ENCODE data around the gene ZNG1E. TPM values are rescaled to one million over a fixed set of nuclear protein-coding genes. Genes with fewer than 3 reads are reported as not detected.
"Not testable (repeated sequence)": the region's sequence is repeated elsewhere in the genome, so short reads cannot be mapped to it uniquely, and the experiment has no call there.

ZNG1E gene
- total RNA-seq (10 to 100 TPM; 24.6 to 38.5 (median 29.5) TPM), polyA plus RNA-seq (10 to 100 TPM; 16.8 to 36.8 (median 34.9) TPM)

DNA sequence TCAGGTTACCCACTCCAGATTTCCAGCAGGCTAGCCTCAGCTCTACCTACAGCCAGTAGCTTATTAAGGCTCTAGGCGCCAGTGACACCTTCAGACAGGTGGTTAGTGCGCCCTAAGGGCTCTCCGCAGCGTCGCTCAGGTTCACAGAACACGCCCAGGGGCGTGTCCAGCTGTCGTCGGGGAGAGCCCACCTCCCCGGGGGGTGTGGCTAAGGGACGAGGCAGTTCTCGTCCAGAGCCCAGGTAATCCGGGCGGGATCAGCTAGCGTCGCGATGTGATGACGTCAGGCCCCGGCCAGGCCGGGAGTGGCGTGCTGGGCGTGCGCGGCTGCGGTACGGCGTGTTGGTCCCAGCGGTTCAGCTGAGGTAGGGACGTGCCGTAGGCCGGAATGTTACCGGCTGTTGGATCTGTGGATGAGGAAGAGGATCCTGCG, at the start of gene ZNG1E:
Gene ZNG1E, plus strand, starts transcription at position 340 of the 433 bp plus-strand sequence. Its CDS starts 49 bp downstream, at position 389.
- TF ChIP-seq POLR2AphosphoS5 (IDR thresholded peaks at IDR 0.05): peak in 2 of 4 donors; percentile 41 to 45
- H3K27me3 ChIP-seq; intact Hi-C loops (cut with DNase I); H3K36me3 ChIP-seq; H3K9me3 ChIP-seq; H3K4me1 ChIP-seq: not testable (repeated sequence)
- Histone ChIP-seq H3K27ac (peak within 1 kb of the TSS; percentile 66 to 76 (median 72)), H3K4me3 (peak within 1 kb of the TSS; percentile 28 to 49 (median 46))
- DNase-seq: peak; percentile 67
- WGBS, 2 donors: 0% methylated on average over 24 to 25 of the region's 33 CpGs

DNA sequence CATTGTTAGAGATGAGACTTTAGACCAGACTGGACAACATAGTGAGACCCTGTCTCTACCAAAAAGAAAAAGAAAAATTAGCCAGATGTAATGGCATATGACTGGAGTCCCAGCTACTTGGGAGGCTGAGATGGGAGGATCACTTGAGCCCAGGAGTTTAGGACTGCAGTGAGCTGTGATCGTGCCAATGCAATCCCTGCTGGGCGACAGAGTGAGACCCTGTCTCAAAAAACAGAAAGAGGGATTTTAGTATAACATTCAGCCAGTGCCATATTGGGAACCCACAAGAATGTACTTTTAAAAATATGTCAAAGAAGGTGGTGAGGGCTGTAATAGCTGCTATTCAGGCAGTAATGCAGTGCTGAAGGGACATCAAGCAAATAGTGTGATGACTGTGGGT, 2.1 kb upstream of the ZNG1E start:
- H3K4me1 ChIP-seq; H3K36me3 ChIP-seq; H3K9me3 ChIP-seq; H3K27ac ChIP-seq; intact Hi-C loops (cut with DNase I); H3K27me3 ChIP-seq; H3K4me3 ChIP-seq: not testable (repeated sequence)
- peak; percentile 14 for DNase-seq
- 90 to 91% methylated on average over 2 of the region's 2 CpGs for WGBS, 2 donors

DNA sequence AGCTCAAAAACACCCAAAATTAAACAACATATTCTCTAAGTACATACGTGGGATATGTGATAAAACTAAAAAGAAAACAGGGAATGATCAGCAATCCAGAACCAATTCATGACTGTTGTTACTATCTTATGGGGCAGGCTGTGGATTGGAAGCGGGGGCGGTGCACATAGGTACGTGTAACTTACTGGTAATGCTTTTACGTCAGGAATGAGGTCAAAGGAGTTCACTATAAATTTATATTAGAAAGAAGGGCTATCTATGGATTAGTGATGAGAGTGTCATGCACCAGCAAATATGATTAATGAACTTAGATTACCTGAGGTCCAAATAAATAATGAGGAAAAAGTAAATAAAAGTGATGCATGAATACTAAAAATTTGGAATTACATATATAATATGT, 710 bp upstream of the ZNG1E start:
- H3K4me1 ChIP-seq; H3K36me3 ChIP-seq; H3K27ac ChIP-seq; H3K9me3 ChIP-seq; intact Hi-C loops (cut with DNase I); H3K27me3 ChIP-seq: not testable (repeated sequence)
- peak; percentile 56 for DNase-seq
- H3K4me3 ChIP-seq: peak overlapping the region in 1 of 4 donors; percentile 48
- WGBS, 2 donors: 39 to 59% methylated on average over 4 of the region's 5 CpGs

DNA sequence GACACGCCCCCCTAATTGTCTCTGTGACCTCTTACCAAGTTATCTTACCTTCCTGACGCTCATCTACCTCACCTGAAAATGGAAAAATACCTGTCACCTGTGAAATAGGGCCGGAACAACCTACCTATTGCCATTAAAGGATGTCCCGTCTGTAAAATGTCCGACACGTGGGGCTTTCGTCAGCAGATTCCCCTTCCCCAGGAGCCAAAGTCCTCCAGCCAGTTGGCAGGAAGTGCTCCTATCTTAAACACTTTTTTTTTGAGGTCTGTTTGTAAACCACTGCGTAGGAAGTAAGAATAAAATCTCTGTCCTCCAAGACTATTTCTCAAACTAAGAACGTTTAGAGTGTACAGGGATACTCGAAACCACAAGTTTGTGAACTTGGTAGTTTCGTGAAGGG, 661 bp downstream of the ZNG1E start:
- H3K9me3 ChIP-seq; H3K4me3 ChIP-seq; H3K4me1 ChIP-seq; H3K27me3 ChIP-seq; intact Hi-C loops (cut with DNase I); H3K36me3 ChIP-seq: not testable (repeated sequence)
- peak overlapping the region; percentile 35 to 72 (median 50) for H3K27ac ChIP-seq
- 0 to 2% methylated on average over 6 of the region's 11 CpGs for WGBS, 2 donors
- DNase-seq: peak; percentile 50

DNA sequence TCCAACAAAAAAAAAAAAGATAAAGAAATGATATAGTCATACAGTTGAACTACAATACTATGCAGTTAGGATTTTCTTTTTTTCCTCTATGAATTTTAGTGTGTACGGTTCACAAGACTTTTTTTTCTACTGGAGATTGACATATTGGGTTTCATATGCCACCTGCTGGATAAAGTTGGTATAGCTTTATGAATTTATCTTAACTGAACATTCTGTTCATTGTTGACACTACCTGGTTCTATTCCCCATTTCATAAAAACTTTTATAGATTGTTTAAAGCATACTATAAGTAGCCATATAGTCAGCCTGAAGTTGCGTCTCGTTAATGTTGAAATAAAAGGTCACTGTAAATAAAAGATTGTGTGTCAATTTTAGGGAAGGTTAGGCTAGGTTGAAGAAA, 2.8 kb downstream of the ZNG1E start:
- H3K36me3 ChIP-seq; H3K27ac ChIP-seq; H3K4me1 ChIP-seq; H3K27me3 ChIP-seq; H3K9me3 ChIP-seq; intact Hi-C loops (cut with DNase I); H3K4me3 ChIP-seq; DNase-seq: not testable (repeated sequence)
- TF ChIP-seq, protein P1, sequence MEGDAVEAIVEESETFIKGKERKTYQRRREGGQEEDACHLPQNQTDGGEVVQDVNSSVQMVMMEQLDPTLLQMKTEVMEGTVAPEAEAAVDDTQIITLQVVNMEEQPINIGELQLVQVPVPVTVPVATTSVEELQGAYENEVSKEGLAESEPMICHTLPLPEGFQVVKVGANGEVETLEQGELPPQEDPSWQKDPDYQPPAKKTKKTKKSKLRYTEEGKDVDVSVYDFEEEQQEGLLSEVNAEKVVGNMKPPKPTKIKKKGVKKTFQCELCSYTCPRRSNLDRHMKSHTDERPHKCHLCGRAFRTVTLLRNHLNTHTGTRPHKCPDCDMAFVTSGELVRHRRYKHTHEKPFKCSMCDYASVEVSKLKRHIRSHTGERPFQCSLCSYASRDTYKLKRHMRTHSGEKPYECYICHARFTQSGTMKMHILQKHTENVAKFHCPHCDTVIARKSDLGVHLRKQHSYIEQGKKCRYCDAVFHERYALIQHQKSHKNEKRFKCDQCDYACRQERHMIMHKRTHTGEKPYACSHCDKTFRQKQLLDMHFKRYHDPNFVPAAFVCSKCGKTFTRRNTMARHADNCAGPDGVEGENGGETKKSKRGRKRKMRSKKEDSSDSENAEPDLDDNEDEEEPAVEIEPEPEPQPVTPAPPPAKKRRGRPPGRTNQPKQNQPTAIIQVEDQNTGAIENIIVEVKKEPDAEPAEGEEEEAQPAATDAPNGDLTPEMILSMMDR (IDR thresholded peaks at IDR 0.05): peak in 1 of 4 experiments; percentile 21
- 4 to 44% methylated on average over 2 to 3 of the region's 3 CpGs for whole genome bisulfite sequencing, 2 donors

DNA sequence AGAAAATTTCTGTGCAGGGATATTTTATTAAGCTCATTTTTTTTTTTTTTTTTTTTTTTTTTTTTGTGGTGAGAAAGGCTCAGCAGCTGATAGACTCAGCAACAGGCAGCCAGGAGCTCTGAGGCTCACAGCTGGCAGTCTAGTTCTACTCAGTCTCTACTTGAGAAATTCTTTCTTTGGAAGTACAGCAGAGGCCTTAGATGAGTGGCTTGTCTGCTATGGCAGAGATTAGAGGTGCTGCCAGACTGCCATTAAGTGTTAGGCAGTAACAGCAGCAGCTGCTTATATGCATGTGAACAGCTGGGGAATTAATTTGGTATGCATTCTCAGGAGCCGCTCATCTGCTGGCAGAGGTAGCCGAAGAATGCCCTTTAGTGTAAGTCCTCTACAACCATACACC, 27.8 kb downstream of the ZNG1E start:
- H3K4me1 ChIP-seq; H3K36me3 ChIP-seq; DNase-seq; H3K4me3 ChIP-seq; intact Hi-C loops (cut with DNase I); H3K9me3 ChIP-seq; H3K27me3 ChIP-seq; H3K27ac ChIP-seq: not testable (repeated sequence)
- WGBS, 2 donors: 100% methylated on average over 1 of the region's 2 CpGs

DNA sequence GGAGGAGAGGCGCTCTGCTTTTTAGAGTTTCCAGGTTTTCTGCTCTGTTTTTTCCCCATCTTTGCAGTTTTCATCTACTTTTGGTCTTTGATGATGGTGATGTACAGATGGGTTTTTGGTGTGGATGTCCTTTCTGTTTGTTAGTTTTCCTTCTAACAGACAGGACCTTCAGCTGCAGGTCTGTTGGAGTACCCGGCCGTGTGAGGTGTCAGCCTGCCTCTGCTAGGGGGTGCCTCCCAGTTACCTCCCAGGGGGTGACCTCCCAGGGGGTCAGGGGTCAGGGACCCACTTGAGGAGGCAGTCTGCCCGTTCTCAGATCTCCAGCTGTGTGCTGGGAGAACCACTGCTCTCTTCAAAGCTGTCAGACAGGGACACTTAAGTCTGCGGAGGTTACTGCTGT, 38.7 kb downstream of the ZNG1E start:
- H3K4me1 ChIP-seq; H3K9me3 ChIP-seq; H3K27ac ChIP-seq; H3K4me3 ChIP-seq; intact Hi-C loops (cut with DNase I); H3K36me3 ChIP-seq; H3K27me3 ChIP-seq; DNase-seq: not testable (repeated sequence)
- 83 to 88% methylated on average over 3 of the region's 5 CpGs for WGBS, 2 donors

DNA sequence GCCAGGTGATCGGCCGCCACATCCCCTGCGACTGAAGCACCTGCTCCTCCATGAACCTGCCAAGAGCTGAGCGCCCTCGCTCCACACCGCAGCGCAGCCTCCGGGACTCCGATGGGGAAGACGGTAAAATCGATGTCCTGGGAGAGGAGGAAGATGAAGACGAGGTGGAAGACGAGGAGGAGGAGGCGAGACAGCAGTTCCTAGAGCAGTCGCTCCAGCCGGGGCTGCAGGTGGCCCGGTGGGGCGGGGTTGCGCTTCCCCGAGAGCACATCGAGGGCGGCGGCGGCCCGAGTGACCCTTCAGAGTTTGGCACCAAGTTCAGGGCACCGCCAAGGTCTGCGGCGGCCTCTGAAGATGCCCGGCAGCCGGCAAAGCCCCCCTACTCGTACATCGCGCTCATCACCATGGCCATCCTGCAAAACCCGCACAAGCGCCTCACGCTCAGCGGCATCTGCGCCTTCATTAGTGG, 61.4 kb downstream of the ZNG1E start, which contains the start of gene FOXD4L4:
Gene FOXD4L4, plus strand, starts transcription at position 51 of the 469 bp plus-strand sequence. Its CDS starts 0 bp downstream, at position 51.
- WGBS, 2 donors: 13 to 17% methylated on average over 20 to 21 of the region's 38 CpGs
- H3K4me1 ChIP-seq; H3K27me3 ChIP-seq; intact Hi-C loops (cut with DNase I); H3K36me3 ChIP-seq; H3K9me3 ChIP-seq; H3K4me3 ChIP-seq; H3K27ac ChIP-seq; DNase-seq: not testable (repeated sequence)

DNA sequence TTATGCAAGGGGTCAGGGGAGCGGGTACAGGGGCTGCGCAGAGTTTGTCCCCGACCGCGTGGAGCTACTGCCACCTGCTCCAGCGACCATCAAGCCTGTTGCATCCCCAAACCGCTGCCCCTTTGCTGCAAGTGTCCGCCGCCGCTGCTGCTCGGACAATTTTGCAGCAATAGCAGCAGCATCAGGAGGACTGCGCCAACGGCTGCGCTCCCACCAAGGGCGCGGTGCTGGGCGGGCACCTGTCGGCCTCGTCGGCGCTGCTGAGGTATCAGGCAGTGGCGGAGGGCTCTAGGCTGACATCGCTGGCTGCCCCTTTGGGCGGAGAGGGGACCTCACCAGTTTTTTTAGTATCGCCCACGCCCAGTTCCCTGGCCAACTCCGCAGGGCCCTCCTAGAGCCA, 62.4 kb downstream of the ZNG1E start:
- H3K4me3 ChIP-seq; H3K4me1 ChIP-seq; H3K36me3 ChIP-seq; H3K27ac ChIP-seq; H3K9me3 ChIP-seq; DNase-seq; intact Hi-C loops (cut with DNase I); H3K27me3 ChIP-seq: not testable (repeated sequence)
- 3 to 6% methylated on average over 5 of the region's 27 CpGs for WGBS, 2 donors

Other genes starting within 250 kb of the ZNG1E start
- under 1 TPM in 1 of 4 donors, not detected in 3; 0.16 TPM for gene FOXD4L4, start 61.2 kb downstream of the ZNG1E start, total RNA-seq
- under 1 TPM in 1 of 3 donors, not detected in 2; 0.07 TPM for gene FOXD4L4, start 61.2 kb downstream of the ZNG1E start, polyA plus RNA-seq